Muscle of back (tissue), 13 donors: Measurements from ENCODE around the gene SLC2A3. TPM values are rescaled to one million over a fixed set of nuclear protein-coding genes. Genes with fewer than 3 reads are reported as not detected.
A peak's percentile ranks its signal among the peaks of the same experiment; 100 is the strongest.
"Not testable (repeated sequence)": the region's sequence is repeated elsewhere in the genome, so short reads cannot be mapped to it uniquely, and the experiment has no call there.

ENCODE experiments used
- DNase-seq, 3 donors: peaks; one replicate each; pipeline versions ENCODE4 v3.0.0 to v3.0.0-alpha.2; 2013
- long read RNA-seq, 9 donors: transcript quantifications; one replicate each; lab custom pipeline, GENCODE V29; 2026
- polyA plus RNA-seq, 10 donors: library from polyadenylated mRNA; unstranded; fragments of 120-200 nt; gene quantifications; one replicate each; pipeline ENCODE4 v1.2.1, GENCODE V29; 2013; ENCODE audit not compliant: insufficient read length in 10 of 10

The SLC2A3 gene
- polyA plus RNA-seq = 100 to 1,000 TPM in 1 of 10 donors, 10 to 100 TPM in 9; 10.6 to 102 (median 18.5) TPM
- long read RNA-seq, donor 1, partial matches to known transcripts = 0 of 2 reads
- long read RNA-seq, donor 1, other reads (novel, unspliced or antisense) = 0 of 2 reads
- long read RNA-seq, donor 2, partial matches to known transcripts = 0 of 2 reads
- long read RNA-seq, donor 2, other reads (novel, unspliced or antisense) = 0 of 2 reads
- long read RNA-seq, donor 3 = 0 reads
- long read RNA-seq, donor 4, partial matches to known transcripts = 0 of 2 reads
- long read RNA-seq, donor 4, other reads (novel, unspliced or antisense) = 0 of 2 reads
- long read RNA-seq, donor 5, partial matches to known transcripts = 0 of 4 reads
- long read RNA-seq, donor 5, other reads (novel, unspliced or antisense) = 0 of 4 reads
- long read RNA-seq, donor 6, partial matches to known transcripts = 0 of 3 reads
- long read RNA-seq, donor 6, other reads (novel, unspliced or antisense) = 0 of 3 reads
- long read RNA-seq, donor 7, partial matches to known transcripts = 0 of 5 reads
- long read RNA-seq, donor 7, other reads (novel, unspliced or antisense) = 0 of 5 reads
- long read RNA-seq, donor 8, partial matches to known transcripts = 0 of 1 reads
- long read RNA-seq, donor 8, other reads (novel, unspliced or antisense) = 0 of 1 reads
- long read RNA-seq, donor 9, partial matches to known transcripts = 0 of 2 reads
- long read RNA-seq, donor 9, other reads (novel, unspliced or antisense) = 0 of 2 reads

DNA sequence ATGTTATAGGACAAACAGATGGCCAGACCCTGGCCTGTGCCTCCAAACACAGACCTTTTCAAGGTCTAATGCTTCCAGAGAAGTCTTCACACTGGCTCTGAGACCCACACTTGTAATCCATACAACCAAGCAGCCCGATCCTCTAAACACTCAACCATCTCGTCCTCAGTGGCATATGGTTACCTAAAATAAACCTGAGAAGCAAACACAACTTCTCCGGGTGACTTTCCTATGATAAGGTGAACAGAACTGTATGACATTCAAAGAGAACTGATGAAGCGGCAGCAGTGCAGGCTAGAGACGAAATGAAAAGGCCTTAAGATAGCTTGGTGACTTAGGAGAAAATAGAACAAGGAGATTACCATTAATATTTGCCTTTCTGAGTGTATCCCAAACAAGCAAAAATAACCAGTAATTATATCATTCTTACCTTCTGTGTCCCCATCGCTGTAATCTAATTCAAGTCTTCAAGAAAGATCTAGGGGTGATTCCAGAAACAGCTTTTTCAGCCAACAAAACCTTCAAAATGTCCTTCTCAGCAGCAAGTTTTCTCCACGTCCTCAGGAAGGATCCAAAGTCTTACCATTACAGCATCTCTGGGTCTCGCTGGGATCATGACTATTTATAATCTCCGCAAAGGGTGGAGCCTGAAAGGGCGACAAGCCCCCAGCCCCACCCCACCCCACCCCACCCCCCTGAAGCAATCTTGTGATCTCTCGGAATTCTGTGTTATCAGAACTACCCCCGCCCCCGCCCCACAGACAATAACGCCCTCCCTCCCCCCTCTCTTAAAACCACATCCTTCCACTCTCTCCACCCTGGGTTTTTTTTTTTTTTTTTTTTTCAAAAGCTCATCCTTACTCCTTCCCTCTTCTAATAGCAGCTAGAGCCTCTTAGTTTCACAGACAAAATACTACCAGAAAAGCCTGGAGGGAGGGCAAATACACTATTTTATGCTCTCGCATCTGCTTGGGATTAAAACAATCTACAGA, at the start of gene SLC2A3:
TSS of gene SLC2A3 (minus strand) at position 598 of the 992 bp plus-strand sequence. CDS start at position 445, 153 bp downstream.
- peak; percentile 91 to 93 (median 93) for DNase-seq

DNA sequence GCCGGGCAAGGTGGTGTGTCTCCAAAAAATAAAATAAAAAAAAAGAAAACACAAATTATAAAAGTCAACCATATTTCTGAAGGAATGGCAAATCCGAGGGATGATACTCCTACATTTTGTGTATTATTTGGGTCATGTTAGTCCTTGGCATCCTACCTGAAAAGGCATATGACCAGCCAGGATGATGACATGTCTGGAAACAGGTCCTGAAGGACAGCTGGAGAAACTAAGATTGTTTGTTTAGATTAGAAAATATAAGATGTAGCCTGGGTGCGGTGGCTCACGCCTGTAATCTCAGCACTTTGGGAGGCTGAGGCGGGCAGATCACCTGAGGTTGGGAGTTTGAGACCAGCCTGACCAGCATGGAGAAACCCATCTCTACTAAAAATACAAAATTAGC, 48.9 kb upstream of the SLC2A3 start:
- DNase-seq = no peak

DNA sequence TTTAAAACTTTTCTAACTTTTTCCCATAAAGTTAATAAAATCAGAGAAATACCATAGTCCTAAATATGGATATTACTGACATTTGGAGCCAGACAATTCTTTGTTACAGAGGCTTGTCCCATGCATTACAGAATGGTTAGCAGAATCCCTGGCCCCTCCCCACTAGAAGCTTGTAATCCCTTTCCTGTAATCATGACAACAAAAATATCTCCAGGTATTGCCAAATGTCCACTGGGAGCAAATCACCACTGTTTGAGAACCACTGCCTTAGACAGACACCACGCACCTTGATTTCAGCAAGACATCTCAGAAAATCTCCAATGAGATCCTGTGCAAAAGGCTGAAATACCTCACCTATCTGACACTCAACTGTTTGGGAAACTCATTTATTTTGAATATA, 47.5 kb upstream of the SLC2A3 start:
- not testable (repeated sequence) for DNase-seq

- DNase-seq = not testable (repeated sequence)
These were observed 47.0 kb upstream of the SLC2A3 start for GRCh38 chr12:7983019-7983418.

- DNase-seq = not testable (repeated sequence)
These were observed 46.3 kb upstream of the SLC2A3 start for GRCh38 chr12:7982332-7982735.

DNA sequence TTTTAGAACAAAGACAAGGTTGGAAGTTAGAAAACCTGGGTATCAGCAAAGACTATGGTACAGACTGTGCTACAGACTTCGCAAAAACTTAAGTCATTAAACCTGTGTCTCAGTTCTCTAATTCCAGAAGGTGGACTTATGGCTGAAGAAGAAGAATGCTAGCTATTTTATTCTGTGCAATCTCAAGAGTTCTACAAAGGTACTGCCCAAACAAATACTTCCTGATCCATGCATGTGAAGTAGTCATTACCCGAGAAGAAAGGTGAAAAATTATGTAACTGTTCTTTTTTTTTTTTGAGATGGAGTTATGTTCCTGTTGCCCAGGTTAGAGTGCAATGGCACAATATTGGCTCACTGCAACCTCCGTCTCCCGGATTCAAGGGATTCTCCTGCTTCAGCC, 45.5 kb upstream of the SLC2A3 start:
- DNase-seq = no peak

GRCh38 chr12:7977351-7978124, 41.6 kb upstream of the SLC2A3 start:
- DNase-seq = not testable (repeated sequence)

DNA sequence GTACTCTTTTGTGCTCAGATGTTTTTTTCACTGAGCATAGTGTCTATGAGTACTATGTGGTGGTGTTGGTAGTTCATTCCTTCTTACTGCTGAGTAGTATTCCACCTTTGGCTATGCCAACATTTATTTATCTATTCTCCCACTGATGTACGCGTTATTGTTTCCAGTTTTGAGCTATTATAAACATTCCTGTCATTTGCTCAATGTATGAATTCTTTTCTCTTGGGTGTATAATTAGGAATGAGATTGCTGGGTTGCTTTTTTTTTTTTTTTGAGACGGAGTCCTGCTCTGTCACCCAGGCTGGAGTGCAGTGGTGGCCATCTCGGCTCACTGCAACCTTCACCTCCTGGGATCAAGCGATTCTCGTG, 37.5 kb upstream of the SLC2A3 start:
- DNase-seq = no peak

GRCh38 chr12:7972734-7973456, 36.9 kb upstream of the SLC2A3 start:
- no peak for DNase-seq

GRCh38 chr12:7972269-7972668, 36.3 kb upstream of the SLC2A3 start:
- DNase-seq = not testable (repeated sequence)

- not testable (repeated sequence) for DNase-seq
These were observed 35.8 kb upstream of the SLC2A3 start for GRCh38 chr12:7971765-7972164.

- DNase-seq = peak; percentile 92 to 97 (median 96)
These were observed 34.7 kb upstream of the SLC2A3 start for GRCh38 chr12:7970475-7971252.

GRCh38 chr12:7966563-7966962, 30.6 kb upstream of the SLC2A3 start:
- no peak for DNase-seq

DNA sequence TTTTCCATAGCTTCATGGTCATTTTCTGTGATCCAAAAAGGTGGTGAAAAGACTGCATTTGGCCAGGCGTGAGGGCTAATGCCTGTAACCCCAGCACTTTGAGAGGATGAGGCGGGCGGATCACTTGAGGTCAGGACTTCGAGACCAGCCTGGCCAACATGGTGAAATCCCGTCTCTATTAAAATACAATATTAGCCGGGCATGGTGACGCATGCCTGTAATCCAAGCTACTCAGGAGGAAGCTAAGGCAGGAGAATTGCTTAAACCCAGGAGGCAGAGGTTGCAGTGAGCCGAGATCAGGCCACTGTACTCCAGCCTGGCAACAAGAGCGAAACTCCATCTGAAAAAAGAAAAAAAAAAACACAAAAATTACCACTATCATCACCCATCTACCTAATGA, 28.7 kb upstream of the SLC2A3 start:
- not testable (repeated sequence) for DNase-seq

DNA sequence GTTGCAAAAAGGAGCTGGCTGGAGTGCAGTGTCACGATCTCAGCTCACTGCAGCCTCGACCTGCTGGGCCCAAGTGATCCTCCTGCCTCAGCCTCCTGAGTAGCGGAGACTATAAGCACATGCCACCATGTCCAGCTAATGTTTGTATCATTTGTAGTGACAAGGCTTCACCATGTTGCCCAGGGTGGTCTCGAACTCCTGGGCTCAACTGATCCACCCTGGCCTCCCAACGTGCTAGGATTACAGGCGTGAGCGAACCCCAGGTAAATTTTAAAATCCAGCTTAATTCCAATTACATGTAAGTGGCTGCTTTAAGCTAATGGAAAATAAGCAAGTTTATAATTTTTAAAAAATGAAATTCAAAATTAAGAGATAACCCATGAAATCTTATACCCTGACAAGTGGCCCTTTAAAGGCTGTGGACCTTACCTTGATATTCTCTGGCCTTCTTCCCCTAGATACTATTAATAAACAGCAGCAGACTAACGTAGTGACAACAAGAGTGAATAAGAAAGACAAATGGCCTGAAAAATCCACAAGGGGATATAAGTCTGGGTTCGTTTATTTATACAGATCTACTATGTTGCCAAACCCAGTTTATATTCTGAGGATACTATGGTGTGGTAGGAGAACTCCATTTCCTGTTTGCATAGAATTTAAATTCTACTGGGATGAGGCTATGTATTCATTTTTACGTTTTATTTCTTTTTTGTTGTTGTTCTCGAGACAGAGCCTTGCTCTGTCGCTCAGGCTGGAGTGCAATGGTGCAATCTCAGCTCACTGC, 25.6 kb upstream of the SLC2A3 start:
- DNase-seq = peak in 1 of 3 donors; percentile 31

DNA sequence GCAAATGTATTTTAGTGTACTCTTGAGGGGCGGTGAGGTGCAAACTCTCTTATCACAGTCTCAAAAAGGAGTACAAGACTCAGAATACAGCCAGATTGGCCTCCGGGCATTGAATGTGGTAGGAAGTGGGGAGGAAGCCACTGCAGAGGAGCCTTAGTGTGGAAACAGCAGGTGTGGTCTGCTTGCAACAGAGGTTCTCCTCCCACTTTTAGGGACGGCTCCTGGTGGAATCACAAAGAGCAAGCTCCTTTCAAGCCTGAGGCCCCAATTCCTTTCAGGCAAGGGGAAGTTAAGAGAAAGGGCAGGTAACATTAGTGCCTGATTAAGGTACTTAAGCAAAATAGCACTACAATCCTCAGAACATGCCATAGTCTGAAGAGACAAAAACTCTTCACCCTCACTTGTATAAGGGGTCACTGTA, 23.7 kb upstream of the SLC2A3 start:
- peak in 1 of 3 donors; percentile 17 for DNase-seq

GRCh38 chr12:7959278-7959677, 23.3 kb upstream of the SLC2A3 start:
- no peak for DNase-seq

DNA sequence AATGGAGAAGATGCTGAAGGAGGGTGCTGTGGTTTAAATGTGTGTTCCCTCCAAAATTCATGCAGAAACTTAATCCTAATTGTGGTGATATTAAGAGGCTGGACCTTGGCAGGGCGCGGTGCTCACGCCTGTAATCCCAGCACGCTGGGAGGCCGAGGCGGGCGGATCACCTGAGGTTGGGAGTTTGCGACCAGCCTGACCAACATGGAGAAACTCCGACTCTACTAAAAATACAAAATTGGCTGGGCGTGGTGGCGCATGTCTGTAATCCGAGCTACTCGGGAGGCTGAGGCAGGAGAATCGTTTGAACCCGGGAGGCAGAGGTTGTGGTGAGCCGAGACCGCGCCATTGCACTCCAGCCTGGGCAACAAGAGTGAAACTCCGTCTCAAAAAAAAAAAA, 18.9 kb upstream of the SLC2A3 start:
- not testable (repeated sequence) for DNase-seq
